ENCODE measurements around the gene RNF207.

GRCh38 chr1:6181347-6181770 is 24.6 kb upstream of the RNF207 start:
- TF ChIP-seq CTCF (IDR thresholded peaks at IDR 0.05) (no peak), POLR2A (IDR thresholded peaks at IDR 0.05) (no peak)

All from thyroid gland (tissue), 4 donors.